Upper lobe of left lung (tissue), 6 donors: ENCODE data around the gene WDR70. TPM values are rescaled to one million over a fixed set of nuclear protein-coding genes. Genes with fewer than 3 reads are reported as not detected.
"Not testable (repeated sequence)": the region's sequence is repeated elsewhere in the genome, so short reads cannot be mapped to it uniquely, and the experiment has no call there.

Source experiments
- ATAC-seq, 2 donors: fragments of 200-7000 bp; cut with Tn5 transposase; one replicate each; pipeline ENCODE4 v1.9.1; 2022; ENCODE audit warnings: mild to moderate bottlenecking in 2 of 2, moderate library complexity in 2 of 2; ENCODE audit not compliant: low FRiP score in 2 of 2
- DNase-seq, 2 donors: peaks; one replicate each; pipeline ENCODE4 v3.0.0-alpha.2; 2019 to 2020
- H3K27ac ChIP-seq, 4 donors: fragments of 200-600 bp; sonication (generic); one replicate each; pipeline ENCODE4 v1.5.1; 2016 to 2019
- H3K27me3 ChIP-seq, 4 donors: fragments of 200-600 bp; sonication (generic); one replicate each; pipeline ENCODE4 v1.5.1; 2017 to 2019
- H3K36me3 ChIP-seq, 4 donors: fragments of 200-600 bp; sonication (generic); one replicate each; pipeline ENCODE4 v1.5.1; 2016 to 2019
- H3K4me1 ChIP-seq, 4 donors: fragments of 200-600 bp; sonication (generic); one replicate each; pipeline ENCODE4 v1.5.1; 2018 to 2019
- H3K4me3 ChIP-seq, 4 donors: fragments of 200-600 bp; sonication (generic); one replicate each; pipeline ENCODE4 v1.5.1; 2017 to 2019; ENCODE audit warnings: mild to moderate bottlenecking in 2 of 4, moderate library complexity in 1 of 4
- H3K9me3 ChIP-seq, 4 donors: fragments of 200-600 bp; sonication (generic); one replicate each; pipeline ENCODE4 v1.5.1; 2018 to 2019
- EP300 ChIP-seq, 4 donors: sonication (generic); formaldehyde crosslinking; IDR thresholded peaks; one replicate each; pipeline ENCODE4 v1.5.1; 2017; ENCODE audit warnings: antibody characterized with exemption in 4 of 4, control low read depth in 2 of 4
- POLR2A ChIP-seq, 4 donors: fragments of 450-650 bp; IDR thresholded peaks; one replicate each; pipeline ENCODE4 v1.5.1; 2016 to 2017; ENCODE audit warnings: antibody characterized with exemption in 4 of 4, mild to moderate bottlenecking in 2 of 4
- POLR2AphosphoS5 ChIP-seq, 2 donors: sonication (generic); formaldehyde crosslinking; IDR thresholded peaks; one replicate each; pipeline ENCODE4 v1.5.1; 2017; ENCODE audit warnings: antibody characterized with exemption in 2 of 2
- WGBS, 2 donors: methylation state at CpG; one replicate each; pipeline ENCODE4 v1.1.5; 2017 to 2018; 5-methylcytosine and 5-hydroxymethylcytosine counted together
- total RNA-seq, 6 donors: library from RNA; depleted of rRNA in 4 of 6; stranded (reverse); fragments of >200 nt in 4 of 6; gene quantifications; one replicate each; pipeline versions ENCODE4 v1.1.0 to v1.2.1, GENCODE V29; 2016 to 2021
- TF ChIP-seq, protein P1 (sequence below), 6 experiments: fragments of 450-650 bp in 4 of 6; fragments of 200-600 bp in 2 of 6; sonication (generic) in 2 of 6; IDR thresholded peaks; one replicate each; pipeline ENCODE4 v1.5.1; 2016 to 2019; ENCODE audit warnings: antibody characterized with exemption in 6 of 6
- donor health status: DM: no; HTN: no; CAD: no; lungs with moderate emphysema.
- donor health status: DM: no; HTN: yes; CAD: no; lungs with severe emphysema.

The WDR70 gene
- total RNA-seq, 6 donors from 2014 or later: 20.7 to 75.4 (median 27.9) TPM

DNA sequence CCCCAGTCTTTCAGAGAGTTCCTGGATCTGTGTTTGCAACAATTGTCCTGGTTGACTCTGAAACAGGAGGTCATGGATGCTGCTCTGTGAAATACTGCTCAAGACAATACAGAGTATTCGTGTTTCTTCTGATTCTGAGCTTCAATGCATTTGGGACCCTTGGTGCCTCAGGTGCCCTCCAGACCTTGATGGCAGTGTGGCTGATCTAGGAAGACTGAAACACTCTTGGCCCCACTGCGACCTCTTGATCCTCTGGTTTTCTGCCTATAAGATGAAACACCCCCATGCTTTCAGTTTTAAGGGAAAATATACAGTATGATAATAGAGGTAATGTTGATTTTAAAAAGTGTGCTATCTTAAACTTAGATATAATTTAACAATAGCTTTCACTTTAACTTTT lies 393.1 kb downstream of the WDR70 start:
- Histone ChIP-seq H3K36me3 (no peaks in the 10 kb centered on the region), H3K4me3 (no peak overlapping the region), H3K27ac (no peak overlapping the region), H3K4me1 (no peaks in the 10 kb centered on the region), H3K27me3 (no peaks in the 10 kb centered on the region), H3K9me3 (peaks cover 6 to 11% (median 10%) of the 10 kb centered on the region in 4 donors)
- TF ChIP-seq POLR2AphosphoS5 (IDR thresholded peaks at IDR 0.05): no peak
- TF ChIP-seq POLR2A (IDR thresholded peaks at IDR 0.05): no peak
- TF ChIP-seq, protein P1, sequence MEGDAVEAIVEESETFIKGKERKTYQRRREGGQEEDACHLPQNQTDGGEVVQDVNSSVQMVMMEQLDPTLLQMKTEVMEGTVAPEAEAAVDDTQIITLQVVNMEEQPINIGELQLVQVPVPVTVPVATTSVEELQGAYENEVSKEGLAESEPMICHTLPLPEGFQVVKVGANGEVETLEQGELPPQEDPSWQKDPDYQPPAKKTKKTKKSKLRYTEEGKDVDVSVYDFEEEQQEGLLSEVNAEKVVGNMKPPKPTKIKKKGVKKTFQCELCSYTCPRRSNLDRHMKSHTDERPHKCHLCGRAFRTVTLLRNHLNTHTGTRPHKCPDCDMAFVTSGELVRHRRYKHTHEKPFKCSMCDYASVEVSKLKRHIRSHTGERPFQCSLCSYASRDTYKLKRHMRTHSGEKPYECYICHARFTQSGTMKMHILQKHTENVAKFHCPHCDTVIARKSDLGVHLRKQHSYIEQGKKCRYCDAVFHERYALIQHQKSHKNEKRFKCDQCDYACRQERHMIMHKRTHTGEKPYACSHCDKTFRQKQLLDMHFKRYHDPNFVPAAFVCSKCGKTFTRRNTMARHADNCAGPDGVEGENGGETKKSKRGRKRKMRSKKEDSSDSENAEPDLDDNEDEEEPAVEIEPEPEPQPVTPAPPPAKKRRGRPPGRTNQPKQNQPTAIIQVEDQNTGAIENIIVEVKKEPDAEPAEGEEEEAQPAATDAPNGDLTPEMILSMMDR (IDR thresholded peaks at IDR 0.05): no peak
- no peak for TF ChIP-seq EP300 (IDR thresholded peaks at IDR 0.05)
- 93 to 95% methylated on average over 2 of the region's 2 CpGs for WGBS, 2 donors
- DNase-seq (no peak), ATAC-seq (no peak)

- no peak overlapping the region for H3K27ac ChIP-seq
- H3K27me3 ChIP-seq: no peaks in the 10 kb centered on the region
- no peak overlapping the region for H3K4me3 ChIP-seq
- DNase-seq (no peak), ATAC-seq (no peak)
- H3K9me3 ChIP-seq: peaks cover 6 to 11% (median 10%) of the 10 kb centered on the region in 4 donors
- no peaks in the 10 kb centered on the region for H3K36me3 ChIP-seq
- H3K4me1 ChIP-seq: no peaks in the 10 kb centered on the region
- TF ChIP-seq POLR2A (IDR thresholded peaks at IDR 0.05) (no peak), POLR2AphosphoS5 (IDR thresholded peaks at IDR 0.05) (no peak), EP300 (IDR thresholded peaks at IDR 0.05) (no peak)
- TF ChIP-seq, protein P1 (IDR thresholded peaks at IDR 0.05): no peak
- WGBS, 2 donors: 95 to 97% methylated on average over 1 of the region's 1 CpG
These were observed 394.7 kb downstream of the WDR70 start for GRCh38 chr5:37773809-37774208.

DNA sequence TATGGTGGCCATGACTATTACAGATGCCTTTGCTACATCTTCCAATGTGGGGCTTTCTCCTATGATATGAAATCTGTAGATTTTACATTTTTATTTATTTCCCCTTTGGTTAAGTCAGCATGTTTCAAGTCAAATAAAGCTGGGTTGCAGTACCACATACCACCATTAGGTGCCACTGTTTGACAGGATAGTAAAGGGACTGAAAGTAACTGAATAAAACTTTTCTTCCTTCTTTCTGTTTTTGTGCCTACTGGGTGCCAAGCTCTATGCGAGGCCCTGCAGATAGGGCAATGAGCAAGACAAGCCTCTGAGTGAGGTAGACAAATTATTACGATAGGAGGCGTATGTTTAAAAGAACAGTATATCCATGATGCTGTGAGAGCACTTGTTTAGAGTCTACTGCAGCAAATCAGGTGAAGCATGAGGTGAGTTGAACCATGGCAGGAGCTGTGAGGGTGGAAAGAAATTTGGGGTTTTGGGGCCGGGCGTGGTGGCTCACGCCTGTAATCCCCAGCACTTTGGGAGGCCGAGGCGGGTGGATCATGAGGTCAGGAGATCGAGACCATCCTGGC lies 395.9 kb downstream of the WDR70 start:
- no peak for DNase-seq

GRCh38 chr5:37776826-37777225 lies 397.7 kb downstream of the WDR70 start:
- Histone ChIP-seq H3K27me3 (no peaks in the 10 kb centered on the region), H3K4me1 (no peaks in the 10 kb centered on the region), H3K27ac (no peak overlapping the region), H3K9me3 (peaks cover 6 to 11% (median 10%) of the 10 kb centered on the region in 4 donors), H3K4me3 (no peak overlapping the region), H3K36me3 (no peaks in the 10 kb centered on the region)
- no peak for TF ChIP-seq EP300 (IDR thresholded peaks at IDR 0.05)
- no peak for TF ChIP-seq POLR2A (IDR thresholded peaks at IDR 0.05)
- no peak for TF ChIP-seq POLR2AphosphoS5 (IDR thresholded peaks at IDR 0.05)
- ATAC-seq: no peak
- 78 to 81% methylated on average over 7 of the region's 7 CpGs for WGBS, 2 donors
- DNase-seq: peak in 1 of 2 donors; percentile 28

More for the DNA sequence above, 395.9 kb downstream of the WDR70 start:
- Histone ChIP-seq H3K4me1 (no peaks in the 10 kb centered on the region), H3K27me3 (no peaks in the 10 kb centered on the region), H3K36me3 (no peaks in the 10 kb centered on the region), H3K9me3 (peaks cover 6 to 11% (median 10%) of the 10 kb centered on the region in 4 donors), H3K27ac (no peak overlapping the region), H3K4me3 (no peak overlapping the region)
- TF ChIP-seq EP300 (IDR thresholded peaks at IDR 0.05) (no peak), POLR2AphosphoS5 (IDR thresholded peaks at IDR 0.05) (no peak)
- TF ChIP-seq, protein P1 (IDR thresholded peaks at IDR 0.05): peak in 4 of 6 experiments; percentile 15 to 40 (median 18)
- WGBS, 2 donors: 92 to 98% methylated on average over 9 of the region's 9 CpGs
- no peak for ATAC-seq

GRCh38 chr5:37777432-37778130 lies 398.5 kb downstream of the WDR70 start:
- no peaks in the 10 kb centered on the region for H3K36me3 ChIP-seq
- no peak overlapping the region for H3K4me3 ChIP-seq
- DNase-seq (peak in 1 of 2 donors; percentile 6), ATAC-seq (no peak)
- H3K9me3 ChIP-seq: peaks cover 6 to 11% (median 10%) of the 10 kb centered on the region in 4 donors
- TF ChIP-seq EP300 (IDR thresholded peaks at IDR 0.05) (no peak), POLR2A (IDR thresholded peaks at IDR 0.05) (no peak), POLR2AphosphoS5 (IDR thresholded peaks at IDR 0.05) (no peak)
- TF ChIP-seq, protein P1 (IDR thresholded peaks at IDR 0.05): no peak
- H3K27me3 ChIP-seq: no peaks in the 10 kb centered on the region
- WGBS, 2 donors: 87 to 91% methylated on average over 15 of the region's 15 CpGs
- H3K27ac ChIP-seq: no peak overlapping the region
- no peaks in the 10 kb centered on the region for H3K4me1 ChIP-seq

GRCh38 chr5:37781409-37781808 lies 402.3 kb downstream of the WDR70 start:
- not testable (repeated sequence) for H3K4me1 ChIP-seq, H3K4me3 ChIP-seq, H3K9me3 ChIP-seq, ATAC-seq, H3K36me3 ChIP-seq, H3K27me3 ChIP-seq, DNase-seq, H3K27ac ChIP-seq
- 71 to 73% methylated on average over 8 of the region's 8 CpGs for WGBS, 2 donors
